PFSK-1 (cell line): ENCODE measurements around the gene C1QTNF1.

Experiments used
- POLR2AphosphoS5 ChIP-seq: IDR thresholded peaks from 2 replicates; pipeline ENCODE4 v1.6.1; 2012; ENCODE audit warnings: low read depth, mild to moderate bottlenecking, control low read depth, low read length, moderate library complexity
- TAF1 ChIP-seq: IDR thresholded peaks from 2 replicates; pipeline ENCODE4 v1.6.1; 2012; ENCODE audit warnings: low read length, control low read depth, borderline replicate concordance; ENCODE audit not compliant: insufficient read depth

DNA sequence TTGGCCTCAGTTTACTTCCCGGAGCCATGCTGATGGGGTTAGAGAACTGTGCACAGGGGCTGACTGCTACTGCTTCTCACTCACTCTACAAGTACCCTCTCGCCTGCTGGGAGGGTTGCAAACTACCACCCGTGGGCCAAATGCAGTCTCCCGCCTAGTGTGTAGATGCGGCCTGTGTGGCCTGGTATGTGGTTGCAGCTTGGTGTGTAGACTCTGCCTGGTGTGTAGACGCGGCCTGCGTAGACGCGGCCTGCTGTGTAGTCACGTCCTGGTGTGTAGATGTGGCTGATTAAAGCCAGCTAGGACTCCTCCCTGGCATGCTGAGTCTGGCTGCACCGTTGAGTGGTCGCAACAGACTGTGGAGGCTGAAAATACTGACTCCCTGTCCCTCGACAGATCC, 21.7 kb upstream of the C1QTNF1 start:
- TF ChIP-seq POLR2AphosphoS5: no peak
- TF ChIP-seq TAF1: no peak
